GM19023 (cell line): ENCODE results near the gene SRRM5.
"Not testable (repeated sequence)": the region's sequence is repeated elsewhere in the genome, so short reads cannot be mapped to it uniquely, and the experiment has no call there.

ENCODE experiments used
- ATAC-seq: cut with Tn5 transposase; IDR thresholded peaks from one replicate; pipeline ENCODE4 v1.9.1; 2021; ENCODE audit warnings: mild to moderate bottlenecking, moderate library complexity; ENCODE audit not compliant: unreplicated experiment

The SRRM5 gene

GRCh38 chr19:43612374-43612773 lies 486 bp downstream of the SRRM5 start:
- ATAC-seq = no peak

GRCh38 chr19:43616306-43616705 lies 4.4 kb downstream of the SRRM5 start:
- no peak for ATAC-seq

GRCh38 chr19:43616954-43617353 lies 5.1 kb downstream of the SRRM5 start:
- no peak for ATAC-seq

GRCh38 chr19:43618921-43619261 lies 7.0 kb downstream of the SRRM5 start:
- peak; percentile 19 for ATAC-seq

- peak; percentile 76 for ATAC-seq
Observed at GRCh38 chr19:43619262-43620060, 7.6 kb downstream of the SRRM5 start, which contains the start of gene ZNF428. Gene ZNF428 (minus strand): TSS chr19:43619629. CDS start chr19:43614304, 5,325 bp downstream.

- no peak for ATAC-seq
Observed at GRCh38 chr19:43620061-43621001, 8.4 kb downstream of the SRRM5 start.

- ATAC-seq = no peak
Observed at GRCh38 chr19:43622070-43622469, 10.2 kb downstream of the SRRM5 start.

- no peak for ATAC-seq
Observed at GRCh38 chr19:43622956-43623355, 11.1 kb downstream of the SRRM5 start.

- ATAC-seq = no peak
Observed at GRCh38 chr19:43623889-43624670, 12.2 kb downstream of the SRRM5 start.

GRCh38 chr19:43624933-43625332 lies 13.0 kb downstream of the SRRM5 start:
- no peak for ATAC-seq

GRCh38 chr19:43625918-43626579 lies 14.2 kb downstream of the SRRM5 start:
- no peak for ATAC-seq

GRCh38 chr19:43626838-43627237 lies 14.9 kb downstream of the SRRM5 start:
- no peak for ATAC-seq

- no peak for ATAC-seq
Observed at GRCh38 chr19:43628646-43629326, 16.9 kb downstream of the SRRM5 start.

- ATAC-seq = no peak
Observed at GRCh38 chr19:43631491-43631890, 19.6 kb downstream of the SRRM5 start.

GRCh38 chr19:43633520-43633919 lies 21.6 kb downstream of the SRRM5 start:
- no peak for ATAC-seq

GRCh38 chr19:43634068-43634467 lies 22.2 kb downstream of the SRRM5 start:
- no peak for ATAC-seq

GRCh38 chr19:43634506-43634871 lies 22.6 kb downstream of the SRRM5 start:
- ATAC-seq = no peak

- ATAC-seq = no peak
Observed at GRCh38 chr19:43634872-43635560, 23.1 kb downstream of the SRRM5 start.

GRCh38 chr19:43635561-43635940 lies 23.7 kb downstream of the SRRM5 start:
- not testable (repeated sequence) for ATAC-seq
